ENCODE data around the gene SERPINI1.

SERPINI1 gene

DNA sequence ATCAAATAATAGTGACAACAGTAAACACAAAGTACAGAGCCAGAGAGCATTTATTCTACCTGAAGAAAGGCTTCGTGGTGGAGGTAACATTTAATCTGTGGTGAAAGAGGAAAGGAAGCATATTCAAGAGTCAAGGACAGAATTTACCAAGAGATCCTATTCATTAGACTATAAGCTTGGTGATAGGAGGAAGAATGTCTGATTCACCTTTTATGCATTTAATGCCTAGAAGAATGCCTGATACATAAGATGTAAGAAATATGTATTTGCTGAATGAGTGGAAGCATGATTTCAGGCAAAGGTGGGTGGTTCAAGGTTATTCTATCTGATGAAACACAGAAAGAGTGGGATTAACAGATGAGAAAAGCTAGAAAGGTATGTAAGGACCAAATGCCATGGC is 119.8 kb downstream of the SERPINI1 start:
- TF ChIP-seq, protein P1, sequence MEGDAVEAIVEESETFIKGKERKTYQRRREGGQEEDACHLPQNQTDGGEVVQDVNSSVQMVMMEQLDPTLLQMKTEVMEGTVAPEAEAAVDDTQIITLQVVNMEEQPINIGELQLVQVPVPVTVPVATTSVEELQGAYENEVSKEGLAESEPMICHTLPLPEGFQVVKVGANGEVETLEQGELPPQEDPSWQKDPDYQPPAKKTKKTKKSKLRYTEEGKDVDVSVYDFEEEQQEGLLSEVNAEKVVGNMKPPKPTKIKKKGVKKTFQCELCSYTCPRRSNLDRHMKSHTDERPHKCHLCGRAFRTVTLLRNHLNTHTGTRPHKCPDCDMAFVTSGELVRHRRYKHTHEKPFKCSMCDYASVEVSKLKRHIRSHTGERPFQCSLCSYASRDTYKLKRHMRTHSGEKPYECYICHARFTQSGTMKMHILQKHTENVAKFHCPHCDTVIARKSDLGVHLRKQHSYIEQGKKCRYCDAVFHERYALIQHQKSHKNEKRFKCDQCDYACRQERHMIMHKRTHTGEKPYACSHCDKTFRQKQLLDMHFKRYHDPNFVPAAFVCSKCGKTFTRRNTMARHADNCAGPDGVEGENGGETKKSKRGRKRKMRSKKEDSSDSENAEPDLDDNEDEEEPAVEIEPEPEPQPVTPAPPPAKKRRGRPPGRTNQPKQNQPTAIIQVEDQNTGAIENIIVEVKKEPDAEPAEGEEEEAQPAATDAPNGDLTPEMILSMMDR (IDR thresholded peaks at IDR 0.05; ENCODE audit: low read depth, low read length, missing control alignments): no peak
- in situ Hi-C loops (cut with HindIII; ENCODE audit: low sequenced_read_pairs): no loop called here
- no peak overlapping the region for H3K4me3 ChIP-seq (ENCODE audit: low read depth, low read length)
- DNase-seq (ENCODE audit: low read depth): no peak

GRCh38 chr3:167858865-167859264 is 123.3 kb downstream of the SERPINI1 start:
- in situ Hi-C loops (cut with HindIII; ENCODE audit: low sequenced_read_pairs): no loop called here
- no peak overlapping the region for H3K4me3 ChIP-seq (ENCODE audit: low read depth, low read length)
- TF ChIP-seq, protein P1 (IDR thresholded peaks at IDR 0.05; ENCODE audit: low read depth, low read length, missing control alignments): no peak
- no peak for DNase-seq (ENCODE audit: low read depth)

GRCh38 chr3:167859610-167860009 is 124.1 kb downstream of the SERPINI1 start:
- DNase-seq (ENCODE audit: low read depth): no peak
- in situ Hi-C loops (cut with HindIII; ENCODE audit: low sequenced_read_pairs): no loop called here
- TF ChIP-seq, protein P1 (IDR thresholded peaks at IDR 0.05; ENCODE audit: low read depth, low read length, missing control alignments): no peak
- no peak overlapping the region for H3K4me3 ChIP-seq (ENCODE audit: low read depth, low read length)

DNA sequence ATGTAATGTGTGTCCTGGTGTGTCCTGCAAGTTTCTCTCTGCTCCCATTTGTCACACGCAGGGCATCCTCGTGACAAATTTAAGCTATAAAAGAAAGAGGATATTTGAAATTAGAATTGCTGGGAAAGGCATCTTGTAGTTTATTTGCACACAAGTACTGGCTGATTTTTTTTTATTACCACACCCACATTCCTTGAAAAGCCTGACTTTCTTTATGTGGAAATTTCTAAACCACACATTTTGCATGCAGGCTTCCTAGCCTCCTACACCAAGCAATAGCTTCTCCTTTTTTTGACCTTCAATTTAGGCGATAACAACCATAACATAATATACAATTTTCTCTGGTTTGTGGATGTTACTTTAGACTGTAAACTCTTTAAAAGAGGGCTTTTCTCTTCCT is 126.1 kb downstream of the SERPINI1 start:
- peak; percentile 46 for DNase-seq (ENCODE audit: low read depth)
- TF ChIP-seq, protein P1 (IDR thresholded peaks at IDR 0.05; ENCODE audit: low read depth, low read length, missing control alignments): no peak
- H3K4me3 ChIP-seq (ENCODE audit: low read depth, low read length): no peak overlapping the region
- in situ Hi-C loops (cut with HindIII; ENCODE audit: low sequenced_read_pairs): no loop called here

- no peak overlapping the region for H3K4me3 ChIP-seq (ENCODE audit: low read depth, low read length)
- in situ Hi-C loops (cut with HindIII; ENCODE audit: low sequenced_read_pairs): no loop called here
- DNase-seq (ENCODE audit: low read depth): no peak
- TF ChIP-seq, protein P1 (IDR thresholded peaks at IDR 0.05; ENCODE audit: low read depth, low read length, missing control alignments): no peak
Observed at GRCh38 chr3:167862104-167862730, 126.7 kb downstream of the SERPINI1 start.

GRCh38 chr3:167863811-167864551 is 128.5 kb downstream of the SERPINI1 start:
- H3K4me3 ChIP-seq (ENCODE audit: low read depth, low read length): no peak overlapping the region
- DNase-seq (ENCODE audit: low read depth): no peak
- TF ChIP-seq, protein P1 (IDR thresholded peaks at IDR 0.05; ENCODE audit: low read depth, low read length, missing control alignments): no peak
- in situ Hi-C loops (cut with HindIII; ENCODE audit: low sequenced_read_pairs): no loop called here
